NT2/D1 (cell line): ENCODE measurements around the gene AHI1.

Source experiments
- SUZ12 ChIP-seq: IDR thresholded peaks from 2 replicates; pipeline ENCODE4 v1.6.1; 2011; ENCODE audit not compliant: insufficient read length, insufficient read depth; ENCODE audit errors: extremely low read depth
- YY1 ChIP-seq: IDR thresholded peaks from 2 replicates; pipeline ENCODE4 v1.6.1; 2011; ENCODE audit not compliant: insufficient read length, insufficient read depth
- ZNF274 ChIP-seq: IDR thresholded peaks from 2 replicates; pipeline ENCODE4 v1.6.1; 2011; ENCODE audit warnings: mild to moderate bottlenecking, low read depth, low read length

GRCh38 chr6:135412761-135413160, 84.8 kb downstream of the AHI1 start:
- no peak for TF ChIP-seq YY1
- TF ChIP-seq ZNF274: no peak
- TF ChIP-seq SUZ12: no peak
